GM21619 (cell line): ENCODE data around the gene FARP1.

Experiments used
- ATAC-seq: cut with Tn5 transposase; IDR thresholded peaks from one replicate; pipeline ENCODE4 v1.9.1; 2021; ENCODE audit not compliant: unreplicated experiment

FARP1 gene

DNA sequence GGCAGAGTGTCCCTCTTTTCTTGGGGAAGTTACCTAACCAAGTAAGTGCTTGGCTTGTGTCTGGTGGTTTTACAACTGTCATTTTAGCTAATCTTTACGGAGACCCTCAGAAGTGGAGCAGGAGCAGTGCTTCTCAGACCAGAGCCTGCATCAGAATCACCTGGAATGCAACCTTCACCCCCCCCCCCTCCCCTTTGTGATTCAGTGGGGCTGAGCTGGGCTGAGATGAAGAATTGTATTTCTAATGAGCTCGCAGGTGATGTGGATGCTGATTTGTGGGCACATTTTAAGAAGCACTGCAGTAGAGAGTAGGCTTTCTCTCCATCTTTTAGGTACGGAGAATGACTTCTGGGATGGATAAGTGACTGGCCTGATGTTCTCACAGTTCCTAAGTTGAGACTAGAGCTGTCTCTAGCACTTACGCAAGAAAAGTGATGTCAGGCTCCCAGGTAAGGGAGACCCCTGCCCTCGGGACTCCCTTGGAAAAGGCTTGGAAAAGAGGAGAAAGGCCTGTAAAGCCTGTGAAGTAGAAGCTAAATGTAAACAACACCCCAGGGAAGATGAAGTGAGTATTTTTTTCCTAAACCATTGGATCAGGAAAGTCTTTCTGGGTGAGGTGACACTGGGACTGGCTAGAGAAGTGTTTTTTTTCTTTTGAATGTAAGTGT is 57.5 kb downstream of the FARP1 start:
- ATAC-seq = no peak

DNA sequence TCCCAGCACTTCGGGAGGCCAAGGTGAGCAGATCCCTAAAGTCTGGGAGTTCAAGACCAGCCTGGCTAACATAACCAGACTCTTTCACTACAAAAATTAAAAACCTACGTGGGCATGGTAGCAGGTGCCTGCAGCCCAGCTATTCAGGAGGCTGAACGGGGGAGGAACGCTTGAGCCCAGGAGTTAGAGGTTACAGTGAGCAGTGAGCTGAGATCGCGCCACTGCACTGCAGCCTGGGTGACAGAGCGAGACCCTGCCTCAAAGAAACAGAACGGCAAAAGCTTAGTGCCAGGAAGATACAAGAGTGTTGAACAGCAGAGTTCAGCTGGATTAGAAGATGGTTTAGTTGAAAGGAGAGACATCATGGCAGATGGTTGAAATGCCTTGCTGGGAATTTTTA is 58.3 kb downstream of the FARP1 start:
- no peak for ATAC-seq

DNA sequence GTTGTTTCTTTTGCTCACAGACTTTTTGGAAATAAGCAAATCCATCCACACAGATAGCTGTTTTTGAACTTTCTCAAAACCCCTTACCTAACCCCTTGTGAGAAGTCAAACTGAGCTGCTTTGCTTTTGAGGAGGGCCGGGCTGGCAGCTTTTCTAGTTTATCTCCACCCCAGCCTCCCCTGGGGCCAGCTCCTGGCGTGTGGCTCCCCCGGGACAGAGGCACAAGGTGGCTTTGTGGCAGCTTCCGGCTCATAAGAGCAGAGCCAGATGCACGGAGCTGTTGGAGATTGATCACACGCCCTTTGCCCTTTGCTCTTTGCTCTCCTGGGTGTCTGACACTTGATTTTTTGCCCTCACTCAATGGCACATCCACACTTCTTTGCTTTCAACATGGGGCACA is 59.1 kb downstream of the FARP1 start:
- no peak for ATAC-seq

GRCh38 chr13:98203646-98204326 is 60.9 kb downstream of the FARP1 start:
- no peak for ATAC-seq

GRCh38 chr13:98204546-98204945 is 61.7 kb downstream of the FARP1 start:
- ATAC-seq = no peak

DNA sequence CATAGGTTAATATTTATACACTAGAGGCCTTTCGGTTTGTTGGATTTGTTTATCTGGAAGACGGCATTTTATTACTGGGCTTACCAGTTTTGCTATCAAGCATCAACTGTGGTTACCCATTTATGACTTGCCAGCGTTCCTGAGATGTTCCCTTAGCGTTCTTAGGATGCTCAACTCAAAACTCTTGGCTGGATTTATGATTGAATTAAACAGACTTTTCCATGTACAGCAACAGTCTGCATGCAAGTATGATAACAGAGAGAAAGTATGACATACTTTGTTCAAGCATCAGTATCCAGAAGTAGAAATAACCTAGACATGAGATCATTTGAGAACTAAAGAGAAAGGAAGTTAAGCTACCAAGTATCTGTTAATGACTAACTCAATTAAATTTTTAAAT is 64.1 kb downstream of the FARP1 start:
- ATAC-seq = no peak

DNA sequence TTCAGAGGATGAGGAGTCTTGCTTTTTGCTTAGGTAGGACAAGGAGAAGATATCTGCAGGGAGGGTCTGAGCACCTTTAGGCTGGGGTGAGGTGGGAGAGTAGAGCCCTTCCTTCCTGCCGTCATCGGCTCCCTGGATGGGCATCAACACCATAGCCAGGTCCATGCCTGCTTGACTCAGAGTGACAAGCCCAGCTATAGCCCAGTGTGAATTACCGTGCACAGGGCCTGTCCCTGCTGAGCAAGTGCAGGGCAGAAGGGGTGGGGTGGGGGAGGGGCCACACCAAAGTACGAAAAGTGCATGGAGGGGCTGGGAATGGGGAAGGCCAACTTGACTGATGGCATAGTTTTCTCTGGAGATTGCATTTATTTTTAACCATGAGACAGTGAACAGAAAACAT is 64.5 kb downstream of the FARP1 start:
- no peak for ATAC-seq

GRCh38 chr13:98208606-98209005 is 65.7 kb downstream of the FARP1 start:
- no peak for ATAC-seq

DNA sequence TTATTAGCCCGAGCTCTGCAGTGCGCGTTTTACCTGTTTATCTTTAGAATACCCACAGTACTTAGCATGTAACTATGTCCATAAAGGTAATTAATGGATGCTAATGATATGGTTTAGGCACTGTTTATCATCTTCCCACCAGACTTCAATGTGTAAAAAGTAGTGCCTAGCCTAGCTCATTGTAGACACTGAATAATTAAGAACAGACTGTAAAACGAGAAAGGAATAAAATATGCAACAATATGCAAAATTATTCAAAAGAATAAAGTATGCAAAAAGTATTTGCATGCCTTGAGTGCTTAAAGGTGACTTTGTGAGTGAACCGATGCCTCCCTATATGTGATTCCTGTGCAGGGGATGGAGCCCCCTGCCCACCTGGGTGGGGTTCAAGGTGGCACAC is 69.9 kb downstream of the FARP1 start:
- no peak for ATAC-seq

- no peak for ATAC-seq
These were observed 70.5 kb downstream of the FARP1 start for GRCh38 chr13:98213354-98213753.

GRCh38 chr13:98214008-98214643 is 71.2 kb downstream of the FARP1 start:
- ATAC-seq = no peak

- no peak for ATAC-seq
These were observed 71.8 kb downstream of the FARP1 start for GRCh38 chr13:98214707-98215106.

GRCh38 chr13:98215508-98215907 is 72.6 kb downstream of the FARP1 start:
- ATAC-seq = no peak

DNA sequence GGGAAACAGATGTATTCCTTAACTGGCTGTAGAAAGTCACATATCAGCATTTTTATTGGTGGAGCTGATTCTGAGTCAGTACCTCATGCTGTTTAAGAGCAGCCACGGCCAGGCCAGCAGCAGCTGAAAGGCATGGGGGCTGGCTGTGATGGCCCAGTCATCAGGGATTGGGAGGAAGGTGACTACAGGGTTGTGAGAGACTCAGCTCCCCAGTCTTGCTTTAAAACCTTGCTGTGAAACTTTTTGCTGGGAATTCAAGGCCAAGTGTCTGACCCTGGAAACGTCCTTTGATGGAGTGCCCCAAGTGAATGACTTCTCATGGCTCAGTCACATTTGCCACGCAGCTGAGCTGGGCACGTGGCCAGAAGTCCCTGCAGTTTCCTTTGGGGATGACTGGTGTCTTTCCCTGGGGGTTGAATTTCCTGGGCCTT is 73.3 kb downstream of the FARP1 start:
- no peak for ATAC-seq

- no peak for ATAC-seq
These were observed 73.9 kb downstream of the FARP1 start for GRCh38 chr13:98216711-98217285.

DNA sequence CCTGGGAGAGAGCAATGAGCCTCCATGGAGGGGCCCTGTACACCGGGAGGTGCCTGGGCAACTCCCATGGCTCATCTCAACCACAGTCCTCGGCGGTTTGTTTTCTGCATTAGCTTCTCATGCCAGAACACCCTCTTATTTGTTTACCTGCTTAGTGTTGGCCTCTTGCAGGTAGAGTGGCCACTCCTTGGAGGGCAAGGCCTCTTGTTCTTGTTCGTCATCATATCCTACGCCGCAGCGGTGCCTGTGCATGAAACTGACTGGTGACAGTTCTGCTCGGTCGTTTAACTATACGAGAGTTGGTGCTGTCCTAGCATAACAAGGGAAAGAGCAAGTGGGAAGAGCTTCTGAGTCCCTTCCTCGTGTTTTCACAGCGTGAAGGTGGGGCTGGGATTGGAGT is 74.7 kb downstream of the FARP1 start:
- no peak for ATAC-seq

GRCh38 chr13:98219685-98220084 is 76.8 kb downstream of the FARP1 start:
- ATAC-seq = no peak

- ATAC-seq = no peak
These were observed 77.4 kb downstream of the FARP1 start for GRCh38 chr13:98220271-98220791.

- no peak for ATAC-seq
These were observed 78.3 kb downstream of the FARP1 start for GRCh38 chr13:98221234-98221633.

- ATAC-seq = no peak
These were observed 79.2 kb downstream of the FARP1 start for GRCh38 chr13:98222081-98222554.

DNA sequence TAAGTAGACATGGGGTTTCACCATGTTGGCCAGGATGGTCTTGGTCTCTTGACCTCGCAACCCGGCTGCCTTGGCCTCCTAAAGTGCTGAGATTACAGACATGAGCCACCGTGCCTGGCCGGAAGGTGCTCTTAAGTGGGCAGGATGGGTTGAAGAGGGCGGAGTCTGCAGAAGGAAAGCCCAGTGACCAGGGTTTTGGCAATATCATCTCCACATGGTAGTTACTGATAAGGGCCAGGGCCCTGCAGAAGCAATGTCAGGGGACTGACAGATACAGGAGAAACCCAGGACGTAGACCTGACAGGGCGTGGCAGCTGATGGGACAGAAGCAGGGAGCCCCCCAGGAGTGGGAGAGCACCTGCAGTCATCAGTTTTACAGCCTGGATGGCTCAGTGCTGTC is 79.9 kb downstream of the FARP1 start:
- ATAC-seq = no peak

- no peak for ATAC-seq
These were observed 80.8 kb downstream of the FARP1 start for GRCh38 chr13:98223741-98224140.
